BE2C (cell line): ENCODE data around the gene MRPL1.

ENCODE experiments used
- DNase-seq: peaks from one replicate; pipeline ENCODE4 v3.0.0-alpha.2; 2020
- H3K27me3 ChIP-seq: fragments of 250-450 bp; sonication (Bioruptor Pico); 2 replicates; pipeline ENCODE4 v1.5.1; 2020; ENCODE audit warnings: mild to moderate bottlenecking
- H3K36me3 ChIP-seq: fragments of 250-450 bp; sonication (Bioruptor Pico); 2 replicates; pipeline ENCODE4 v1.5.1; 2020; ENCODE audit warnings: mild to moderate bottlenecking
- H3K4me1 ChIP-seq: fragments of 250-450 bp; sonication (Bioruptor Pico); 2 replicates; pipeline ENCODE4 v1.5.1; 2020
- H3K4me3 ChIP-seq: 2 replicates; pipeline ENCODE4 v1.5.1; 2011; ENCODE audit warnings: low read depth, low read length
- H3K9me3 ChIP-seq: fragments of 250-450 bp; sonication (Bioruptor Pico); 2 replicates; pipeline ENCODE4 v1.5.1; 2020
- TF ChIP-seq, protein P1 (sequence below): IDR thresholded peaks from 2 replicates; pipeline ENCODE4 v1.5.1; 2012; ENCODE audit warnings: mild to moderate bottlenecking, low read depth, low read length

Gene MRPL1

DNA sequence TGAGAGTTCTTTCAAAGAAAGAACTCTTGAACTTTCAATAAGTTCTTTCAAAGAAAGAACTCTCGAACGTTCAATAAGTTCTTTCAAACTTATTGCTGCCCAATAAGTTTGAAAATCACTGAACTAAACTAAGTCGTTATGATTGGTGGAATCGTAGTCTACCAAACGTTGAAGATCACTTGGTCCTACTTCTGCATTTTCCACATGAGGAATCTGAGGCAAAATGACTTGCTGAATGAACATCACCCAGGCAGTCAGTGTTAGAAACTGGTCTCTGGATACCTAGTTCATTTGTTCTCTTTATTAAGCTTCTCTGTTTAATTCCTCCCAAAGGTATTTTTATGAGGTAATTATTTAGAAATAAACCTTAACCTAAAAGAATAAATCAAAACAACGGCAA, 36.4 kb upstream of the MRPL1 start:
- Histone ChIP-seq H3K4me1 (no peaks in the 10 kb centered on the region), H3K27me3 (no peaks in the 10 kb centered on the region), H3K9me3 (no peaks in the 10 kb centered on the region), H3K4me3 (no peak overlapping the region), H3K36me3 (no peaks in the 10 kb centered on the region)
- no peak for DNase-seq
- TF ChIP-seq, protein P1, sequence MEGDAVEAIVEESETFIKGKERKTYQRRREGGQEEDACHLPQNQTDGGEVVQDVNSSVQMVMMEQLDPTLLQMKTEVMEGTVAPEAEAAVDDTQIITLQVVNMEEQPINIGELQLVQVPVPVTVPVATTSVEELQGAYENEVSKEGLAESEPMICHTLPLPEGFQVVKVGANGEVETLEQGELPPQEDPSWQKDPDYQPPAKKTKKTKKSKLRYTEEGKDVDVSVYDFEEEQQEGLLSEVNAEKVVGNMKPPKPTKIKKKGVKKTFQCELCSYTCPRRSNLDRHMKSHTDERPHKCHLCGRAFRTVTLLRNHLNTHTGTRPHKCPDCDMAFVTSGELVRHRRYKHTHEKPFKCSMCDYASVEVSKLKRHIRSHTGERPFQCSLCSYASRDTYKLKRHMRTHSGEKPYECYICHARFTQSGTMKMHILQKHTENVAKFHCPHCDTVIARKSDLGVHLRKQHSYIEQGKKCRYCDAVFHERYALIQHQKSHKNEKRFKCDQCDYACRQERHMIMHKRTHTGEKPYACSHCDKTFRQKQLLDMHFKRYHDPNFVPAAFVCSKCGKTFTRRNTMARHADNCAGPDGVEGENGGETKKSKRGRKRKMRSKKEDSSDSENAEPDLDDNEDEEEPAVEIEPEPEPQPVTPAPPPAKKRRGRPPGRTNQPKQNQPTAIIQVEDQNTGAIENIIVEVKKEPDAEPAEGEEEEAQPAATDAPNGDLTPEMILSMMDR, result no peak

DNA sequence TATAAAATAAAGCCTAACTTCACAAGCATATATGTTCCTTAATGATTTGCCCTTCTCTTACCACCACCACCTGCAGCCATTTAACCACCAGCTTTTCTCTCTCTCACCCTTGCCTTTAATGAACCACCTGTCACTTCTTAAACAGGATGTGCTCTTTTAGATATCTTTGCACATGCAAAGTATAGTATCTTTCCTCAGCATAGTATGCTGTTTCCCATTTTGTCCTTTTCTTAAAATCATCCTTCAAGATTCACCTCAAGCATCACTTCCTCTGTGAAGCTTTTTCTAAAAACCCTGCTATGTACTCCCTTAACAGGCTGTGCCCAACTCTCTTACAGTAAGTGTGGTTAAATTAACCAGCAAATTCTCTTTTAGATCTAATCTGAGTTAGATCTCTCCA, 35.3 kb upstream of the MRPL1 start:
- H3K4me3 ChIP-seq, result no peak overlapping the region

DNA sequence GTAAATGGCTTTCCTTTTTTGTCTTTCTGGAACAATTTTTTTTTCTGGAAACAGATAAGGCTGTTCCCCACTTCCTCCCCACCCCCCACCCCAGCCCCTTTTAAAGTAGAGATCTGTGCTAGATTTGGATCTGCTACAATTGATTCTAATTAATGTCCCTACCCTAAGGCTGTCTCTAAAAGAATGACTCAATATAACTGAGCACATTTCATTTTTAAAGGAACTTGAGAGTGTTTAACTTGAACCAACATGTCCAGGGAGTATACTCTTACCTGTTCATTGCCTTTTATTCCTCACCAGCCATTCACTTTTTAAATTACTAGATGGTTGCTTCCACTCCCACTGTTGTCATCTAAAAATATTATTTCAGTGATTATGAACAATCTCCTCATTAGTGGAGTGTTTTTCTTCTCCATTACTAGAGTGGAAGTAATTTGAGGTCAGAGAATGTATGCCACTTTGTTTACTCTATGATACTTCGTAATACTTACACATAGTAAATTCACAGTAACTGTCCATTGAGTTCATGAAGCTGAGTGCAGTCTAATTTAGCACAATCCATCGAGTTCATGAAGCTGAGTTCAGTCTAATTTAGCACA, 29.4 kb upstream of the MRPL1 start:
- Histone ChIP-seq H3K4me3 (no peak overlapping the region), H3K4me1 (no peaks in the 10 kb centered on the region), H3K27me3 (no peaks in the 10 kb centered on the region), H3K9me3 (no peaks in the 10 kb centered on the region), H3K36me3 (no peaks in the 10 kb centered on the region)
- no peak for DNase-seq
- TF ChIP-seq, protein P1, result no peak

More for the DNA sequence above, 35.3 kb upstream of the MRPL1 start:
- DNase-seq, result no peak
- Histone ChIP-seq H3K36me3 (no peaks in the 10 kb centered on the region), H3K9me3 (no peaks in the 10 kb centered on the region), H3K4me1 (no peaks in the 10 kb centered on the region), H3K27me3 (no peaks in the 10 kb centered on the region)
- TF ChIP-seq, protein P1, result no peak

DNA sequence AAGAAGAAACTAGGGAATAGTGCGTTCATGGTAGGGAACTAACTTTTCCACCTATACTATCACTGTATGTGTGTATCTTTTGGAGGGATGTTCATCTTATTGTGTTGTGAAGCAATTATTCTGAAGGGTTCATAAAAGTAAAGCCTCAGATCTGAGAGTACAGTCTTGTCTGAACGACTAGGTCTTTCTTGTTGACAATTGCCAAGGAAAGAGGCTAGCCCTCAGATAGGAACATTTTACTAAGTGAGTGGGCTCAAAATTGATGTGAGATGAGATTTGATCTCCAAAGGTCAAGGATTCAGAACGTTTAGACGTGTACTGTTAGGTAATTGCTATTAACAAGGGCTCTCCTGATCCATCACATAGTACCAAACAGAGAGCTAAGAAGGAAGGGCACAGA, 28.2 kb upstream of the MRPL1 start:
- Histone ChIP-seq H3K4me1 (no peaks in the 10 kb centered on the region), H3K27me3 (no peaks in the 10 kb centered on the region), H3K9me3 (no peaks in the 10 kb centered on the region), H3K36me3 (no peaks in the 10 kb centered on the region), H3K4me3 (no peak overlapping the region)
- TF ChIP-seq, protein P1, result no peak
- DNase-seq, result no peak

DNA sequence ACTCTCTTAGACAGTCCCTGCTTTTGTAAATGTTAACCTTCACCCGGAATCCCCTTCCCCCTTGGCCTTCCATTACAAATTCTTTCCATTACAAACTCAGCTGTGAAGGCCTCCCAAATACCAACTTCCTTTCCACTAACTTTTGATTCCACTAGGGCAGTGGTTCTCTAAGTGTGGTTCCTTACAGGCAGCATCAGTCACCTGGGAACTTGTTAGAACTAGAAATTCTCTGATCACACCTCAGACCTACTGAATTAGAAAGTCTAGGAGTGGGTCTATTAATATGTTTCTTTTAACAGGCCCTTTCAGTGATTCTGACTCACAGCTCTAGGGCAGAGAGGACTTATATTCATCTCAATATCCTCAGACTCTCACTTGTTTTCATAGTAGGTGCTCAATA, 19.0 kb upstream of the MRPL1 start:
- H3K4me1 ChIP-seq, result no peaks in the 10 kb centered on the region
- no peaks in the 10 kb centered on the region for H3K27me3 ChIP-seq
- DNase-seq, result no peak
- no peaks in the 10 kb centered on the region for H3K36me3 ChIP-seq
- TF ChIP-seq, protein P1, result no peak
- no peaks in the 10 kb centered on the region for H3K9me3 ChIP-seq
- H3K4me3 ChIP-seq, result no peak overlapping the region

DNA sequence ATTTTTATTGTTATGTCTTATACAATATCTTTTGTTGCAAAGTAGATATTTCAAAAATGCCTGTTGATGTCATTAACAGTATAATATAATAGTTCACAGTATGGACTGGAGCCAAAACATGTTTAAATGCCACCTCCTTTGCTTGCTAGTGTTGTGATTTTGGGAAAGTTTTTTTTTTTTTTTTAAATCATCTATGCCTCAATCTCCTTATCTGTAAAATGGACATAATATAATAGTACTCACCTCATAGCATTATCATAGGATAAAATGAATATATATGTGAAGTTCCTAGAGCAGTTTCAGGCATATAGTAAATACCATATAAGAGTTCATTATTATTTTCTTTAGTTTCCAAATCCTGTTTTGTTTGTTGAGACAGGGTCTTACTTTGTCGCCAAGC, 18.3 kb upstream of the MRPL1 start:
- no peaks in the 10 kb centered on the region for H3K36me3 ChIP-seq
- no peak for DNase-seq
- H3K27me3 ChIP-seq, result no peaks in the 10 kb centered on the region
- H3K4me1 ChIP-seq, result no peaks in the 10 kb centered on the region
- H3K9me3 ChIP-seq, result no peaks in the 10 kb centered on the region
- no peak overlapping the region for H3K4me3 ChIP-seq
- TF ChIP-seq, protein P1, result no peak
